Esophagus muscularis mucosa (tissue), 4 donors: ENCODE measurements around the gene LRRC10B. TPM values are rescaled to one million over a fixed set of nuclear protein-coding genes. Genes with fewer than 3 reads are reported as not detected.

Experiments
- DNase-seq: peaks from one replicate; pipeline ENCODE4 v3.0.0-alpha.2; 2017; ENCODE audit errors: extremely low spot score
- H3K27ac ChIP-seq, 4 donors: fragments of 200-600 bp; sonication (generic); replicated peaks in 1 of 4; 1 replicate in 3 of 4; 2 replicates in 1 of 4; pipeline ENCODE4 v1.5.1; 2016 to 2019; ENCODE audit warnings: mild to moderate bottlenecking in 1 of 4
- H3K27me3 ChIP-seq, 4 donors: fragments of 200-600 bp; sonication (generic); one replicate each; pipeline versions ENCODE4 v1.5.1 to v1.6.0; 2016 to 2019
- H3K36me3 ChIP-seq, 4 donors: fragments of 200-600 bp; sonication (generic); one replicate each; pipeline ENCODE4 v1.5.1; 2016 to 2019
- H3K4me1 ChIP-seq, 4 donors: fragments of 200-600 bp; sonication (generic); one replicate each; pipeline ENCODE4 v1.5.1; 2016 to 2019
- H3K4me3 ChIP-seq, 4 donors: fragments of 200-600 bp; sonication (generic); 1 replicate in 2 of 4; 2 replicates in 2 of 4; pipeline ENCODE4 v1.5.1; 2016 to 2019; ENCODE audit warnings: mild to moderate bottlenecking in 4 of 4, moderate library complexity in 1 of 4
- H3K9me3 ChIP-seq, 4 donors: fragments of 200-600 bp; sonication (generic); 1 replicate in 3 of 4; 2 replicates in 1 of 4; pipeline ENCODE4 v1.5.1; 2016 to 2019
- CTCF ChIP-seq, 3 experiments: fragments of 200-600 bp in 2 of 3; fragments of 450-650 bp in 1 of 3; sonication (generic) in 2 of 3; IDR thresholded peaks; one replicate each; pipeline ENCODE4 v1.5.1; 2017 to 2019; ENCODE audit warnings: antibody characterized with exemption in 3 of 3, mild to moderate bottlenecking in 2 of 3, moderate library complexity in 1 of 3
- EP300 ChIP-seq: sonication (generic); formaldehyde crosslinking; IDR thresholded peaks from one replicate; pipeline ENCODE4 v1.6.1; 2017; ENCODE audit warnings: antibody characterized with exemption
- POLR2A ChIP-seq: fragments of 450-650 bp; IDR thresholded peaks from one replicate; pipeline ENCODE4 v1.6.1; 2017; ENCODE audit warnings: antibody characterized with exemption, moderate library complexity, mild to moderate bottlenecking, low read depth
- POLR2AphosphoS5 ChIP-seq, 2 donors: sonication (generic); formaldehyde crosslinking; IDR thresholded peaks; one replicate each; pipeline ENCODE4 v1.6.1; 2017; ENCODE audit warnings: antibody characterized with exemption in 2 of 2
- WGBS: methylation state at CpG from one replicate; pipeline ENCODE4 v1.1.5; 2018; 5-methylcytosine and 5-hydroxymethylcytosine counted together
- intact Hi-C: fragments of 100-400 bp; cut with DNase I; formaldehyde crosslinking; loops from one replicate; pipeline ENCODE4 v1.15.1; 2023
- total RNA-seq, 4 donors: library from RNA; depleted of rRNA; stranded (reverse); fragments of >200 nt; gene quantifications; one replicate each; pipeline versions ENCODE4 v1.1.0 to v1.2.1, GENCODE V29; 2016

LRRC10B gene
- total RNA-seq, 4 donors from 2014 or later = 1.3 to 2.2 (median 2.0) TPM; not detected in 1

- Histone ChIP-seq H3K27me3 (peaks cover 0 to 44% (median 0%) of the 10 kb centered on the region in 4 donors), H3K36me3 (peaks cover 0 to 22% (median 0%) of the 10 kb centered on the region in 4 donors), H3K9me3 (no peaks in the 10 kb centered on the region), H3K4me1 (peaks cover 0 to 6% (median 0%) of the 10 kb centered on the region in 4 donors), H3K27ac (no peak overlapping the region), H3K4me3 (no peak overlapping the region)
- whole genome bisulfite sequencing = 94% methylated on average over 15 of the region's 15 CpGs
- DNase-seq = no peak
- intact Hi-C loops = no loop called here
- TF ChIP-seq POLR2AphosphoS5 (IDR thresholded peaks at IDR 0.05) (no peak), POLR2A (no peak), CTCF (IDR thresholded peaks at IDR 0.05) (no peak), EP300 (no peak)
Measured at GRCh38 chr11:61522881-61523280, 14.3 kb downstream of the LRRC10B start.

GRCh38 chr11:61524446-61524845 is 15.9 kb downstream of the LRRC10B start:
- Histone ChIP-seq H3K4me1 (peaks cover 0 to 6% (median 0%) of the 10 kb centered on the region in 4 donors), H3K27me3 (peaks cover 0 to 51% (median 0%) of the 10 kb centered on the region in 4 donors), H3K27ac (no peak overlapping the region), H3K36me3 (peaks cover 0 to 22% (median 0%) of the 10 kb centered on the region in 4 donors), H3K4me3 (no peak overlapping the region), H3K9me3 (no peaks in the 10 kb centered on the region)
- WGBS = 86% methylated on average over 12 of the region's 12 CpGs
- intact Hi-C loops = no loop called here
- TF ChIP-seq EP300 (no peak), POLR2A (no peak), POLR2AphosphoS5 (IDR thresholded peaks at IDR 0.05) (no peak), CTCF (IDR thresholded peaks at IDR 0.05) (no peak)
- no peak for DNase-seq

- intact Hi-C loops = no loop called here
- Histone ChIP-seq H3K27me3 (peaks cover 0 to 54% (median 0%) of the 10 kb centered on the region in 4 donors), H3K9me3 (no peaks in the 10 kb centered on the region), H3K27ac (no peak overlapping the region), H3K4me3 (no peak overlapping the region), H3K36me3 (peaks cover 0 to 22% (median 0%) of the 10 kb centered on the region in 4 donors), H3K4me1 (peaks cover 0 to 9% (median 0%) of the 10 kb centered on the region in 4 donors)
- WGBS = 91% methylated on average over 19 of the region's 19 CpGs
- TF ChIP-seq POLR2A (no peak), CTCF (IDR thresholded peaks at IDR 0.05) (no peak), EP300 (no peak), POLR2AphosphoS5 (IDR thresholded peaks at IDR 0.05) (no peak)
- no peak for DNase-seq
Measured at GRCh38 chr11:61524963-61525587, 16.5 kb downstream of the LRRC10B start.

GRCh38 chr11:61526229-61526628 is 17.7 kb downstream of the LRRC10B start:
- Histone ChIP-seq H3K4me1 (peaks cover 0 to 9% (median 0%) of the 10 kb centered on the region in 4 donors), H3K27ac (no peak overlapping the region), H3K9me3 (no peaks in the 10 kb centered on the region), H3K4me3 (no peak overlapping the region), H3K36me3 (peaks cover 0 to 22% (median 0%) of the 10 kb centered on the region in 4 donors), H3K27me3 (peaks cover 0 to 60% (median 0%) of the 10 kb centered on the region in 4 donors)
- TF ChIP-seq POLR2A (no peak), CTCF (IDR thresholded peaks at IDR 0.05) (no peak), POLR2AphosphoS5 (IDR thresholded peaks at IDR 0.05) (no peak), EP300 (no peak)
- 80% methylated on average over 1 of the region's 1 CpG for WGBS
- DNase-seq = no peak
- intact Hi-C loops = no loop called here
